Endothelial cell of umbilical vein (primary cell): ENCODE results near the gene COX10.

ENCODE experiments used
- EZH2 ChIP-seq: IDR thresholded peaks from 2 replicates; pipeline ENCODE4 v1.6.1; 2012; ENCODE audit warnings: borderline replicate concordance, low read depth, mild to moderate bottlenecking, moderate library complexity, low read length, inconsistent platforms; ENCODE audit not compliant: severe bottlenecking
- TF ChIP-seq, protein P1 (sequence below), 2 donors: IDR thresholded peaks; 1 replicate in 1 of 2; 2 replicates in 1 of 2; pipeline ENCODE4 v1.5.1; 2011; ENCODE audit warnings: low read length in 2 of 2, mild to moderate bottlenecking in 2 of 2, moderate library complexity in 2 of 2, control low read depth in 1 of 2, inconsistent platforms in 1 of 2, low read depth in 1 of 2; ENCODE audit not compliant: insufficient read depth in 1 of 2; ENCODE audit errors: extremely low read depth in 1 of 2

DNA sequence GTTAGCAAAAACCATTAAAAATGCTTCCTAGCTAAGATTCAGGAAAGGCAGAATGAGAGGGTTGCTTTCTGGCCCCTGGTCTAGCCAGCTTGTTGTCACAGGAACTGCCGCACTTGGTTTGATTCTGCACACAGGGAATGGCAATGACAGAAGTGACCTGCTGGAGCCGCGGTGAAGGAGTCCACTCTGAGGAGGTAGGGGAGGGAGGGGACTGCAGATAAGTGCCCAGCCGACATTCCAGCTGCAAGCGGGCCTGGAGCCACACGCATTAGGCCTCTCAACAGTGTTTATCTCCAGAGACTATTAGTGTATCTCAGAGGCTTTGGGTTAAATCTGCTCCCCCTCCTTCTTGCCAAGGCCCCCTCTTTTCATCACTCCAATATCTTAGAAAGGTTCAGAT is 128.7 kb downstream of the COX10 start:
- TF ChIP-seq, protein P1, sequence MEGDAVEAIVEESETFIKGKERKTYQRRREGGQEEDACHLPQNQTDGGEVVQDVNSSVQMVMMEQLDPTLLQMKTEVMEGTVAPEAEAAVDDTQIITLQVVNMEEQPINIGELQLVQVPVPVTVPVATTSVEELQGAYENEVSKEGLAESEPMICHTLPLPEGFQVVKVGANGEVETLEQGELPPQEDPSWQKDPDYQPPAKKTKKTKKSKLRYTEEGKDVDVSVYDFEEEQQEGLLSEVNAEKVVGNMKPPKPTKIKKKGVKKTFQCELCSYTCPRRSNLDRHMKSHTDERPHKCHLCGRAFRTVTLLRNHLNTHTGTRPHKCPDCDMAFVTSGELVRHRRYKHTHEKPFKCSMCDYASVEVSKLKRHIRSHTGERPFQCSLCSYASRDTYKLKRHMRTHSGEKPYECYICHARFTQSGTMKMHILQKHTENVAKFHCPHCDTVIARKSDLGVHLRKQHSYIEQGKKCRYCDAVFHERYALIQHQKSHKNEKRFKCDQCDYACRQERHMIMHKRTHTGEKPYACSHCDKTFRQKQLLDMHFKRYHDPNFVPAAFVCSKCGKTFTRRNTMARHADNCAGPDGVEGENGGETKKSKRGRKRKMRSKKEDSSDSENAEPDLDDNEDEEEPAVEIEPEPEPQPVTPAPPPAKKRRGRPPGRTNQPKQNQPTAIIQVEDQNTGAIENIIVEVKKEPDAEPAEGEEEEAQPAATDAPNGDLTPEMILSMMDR (IDR thresholded peaks at IDR 0.05; ENCODE audit: extremely low read depth in 1 of 2, insufficient read depth in 1 of 2, low read depth in 1 of 2, low read length in 2 of 2) = no peak
- no peak for TF ChIP-seq EZH2
